ENCODE data around the gene RPH3AL.

Gene RPH3AL

GRCh38 chr17:197352-197751 is 155.3 kb downstream of the RPH3AL start:
- no peak for DNase-seq

- DNase-seq = no peak
Observed at GRCh38 chr17:194828-195602, 157.6 kb downstream of the RPH3AL start.

GRCh38 chr17:193841-194806 is 158.5 kb downstream of the RPH3AL start:
- no peak for DNase-seq

- DNase-seq = no peak
Observed at GRCh38 chr17:193426-193810, 159.2 kb downstream of the RPH3AL start.

GRCh38 chr17:192666-193425 is 159.8 kb downstream of the RPH3AL start:
- no peak for DNase-seq

- no peak for DNase-seq
Observed at GRCh38 chr17:189444-189843, 163.2 kb downstream of the RPH3AL start.

- no peak for DNase-seq
Observed at GRCh38 chr17:187130-187529, 165.5 kb downstream of the RPH3AL start.

GRCh38 chr17:185445-186138 is 167.0 kb downstream of the RPH3AL start:
- DNase-seq = peak in 2 of 5 experiments; percentile 37 to 41

GRCh38 chr17:183021-183420 is 169.6 kb downstream of the RPH3AL start:
- DNase-seq = no peak

GRCh38 chr17:182050-182751 is 170.4 kb downstream of the RPH3AL start:
- DNase-seq = no peak

GRCh38 chr17:181245-182049 is 171.2 kb downstream of the RPH3AL start, which contains the start of gene DOC2B:
Gene DOC2B (minus strand): TSS chr17:181650. CDS start chr17:181479, 171 bp downstream.
- peak in 1 of 5 experiments; percentile 26 for DNase-seq

GRCh38 chr17:180381-181244 is 172.0 kb downstream of the RPH3AL start:
- no peak for DNase-seq

GRCh38 chr17:179781-180380 is 172.7 kb downstream of the RPH3AL start:
- DNase-seq = no peak

- DNase-seq = no peak
Observed at GRCh38 chr17:179066-179432, 173.6 kb downstream of the RPH3AL start.

- DNase-seq = no peak
Observed at GRCh38 chr17:178292-179065, 174.1 kb downstream of the RPH3AL start.

GRCh38 chr17:177762-178161 is 174.8 kb downstream of the RPH3AL start:
- DNase-seq = no peak

GRCh38 chr17:177155-177554 is 175.5 kb downstream of the RPH3AL start:
- DNase-seq = no peak

- DNase-seq = no peak
Observed at GRCh38 chr17:173166-173911, 179.3 kb downstream of the RPH3AL start.
